Measurements from ENCODE around the gene ZNF236. TPM values are rescaled to one million over a fixed set of nuclear protein-coding genes. Genes with fewer than 3 reads are reported as not detected.
A peak's percentile ranks its signal among the peaks of the same experiment; 100 is the strongest.

The ZNF236 gene
- total and polyA plus RNA-seq, 2 donors (not counting 3 experiments of a cell fraction or from before 2014, with no cell fraction given) = 4.5 to 14.7 TPM

DNA sequence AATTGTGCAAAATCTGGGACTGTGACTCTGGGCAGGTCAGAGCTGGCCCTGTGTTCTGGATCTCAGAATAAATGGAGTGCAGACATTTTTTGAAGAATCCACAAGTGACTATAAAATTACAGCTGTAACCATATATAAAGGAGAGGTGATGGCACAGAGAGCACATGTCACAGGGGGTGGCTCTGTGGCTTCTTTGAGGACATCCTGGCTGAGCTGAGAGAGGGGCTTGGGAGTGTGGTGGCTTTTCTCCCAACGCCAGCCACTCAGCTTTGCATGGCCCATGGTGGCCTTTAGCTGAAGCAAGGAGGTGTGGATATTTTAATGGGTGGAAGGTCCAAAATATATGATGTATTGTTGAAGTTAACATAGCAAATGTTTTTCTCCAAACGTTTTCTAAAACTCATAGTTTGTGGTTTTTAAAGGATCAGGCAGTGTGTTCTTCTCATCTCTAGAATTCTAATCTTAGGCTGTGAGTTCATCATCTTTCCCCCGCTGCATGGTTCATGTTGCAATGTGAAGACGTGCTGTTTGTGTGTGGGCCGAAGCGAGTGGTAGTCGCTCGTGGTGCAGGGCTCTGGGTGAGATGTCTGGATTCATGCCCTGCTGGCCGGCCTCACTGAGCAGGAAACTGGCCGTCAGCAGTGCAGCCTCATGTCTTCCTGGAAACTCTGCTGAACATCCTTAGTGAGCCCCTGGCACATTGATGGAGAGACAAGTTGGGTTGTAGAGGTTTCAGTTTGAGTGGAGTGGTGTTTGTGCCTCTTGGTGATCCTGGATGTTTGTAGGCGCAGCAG, 109.9 kb downstream of the ZNF236 start:
- FAIRE-seq = no peak
- ChIA-PET CTCF (interaction anchor here (1.0 to 3.3 kb wide), 5 partner anchors 10 to 129 kb away, joined by 3 to 12 read pairs (median 4); no protein-coding TSS in a partner anchor), POLR2A (no interaction called here)
- Histone ChIP-seq H3K36me3 (ENCODE audit: control insufficient read depth in 2 of 2, extremely low read depth in 1 of 2, insufficient read depth in 2 of 2, low read length in 2 of 2) (peaks cover under 1 to 8% of the 10 kb centered on the region in 2 experiments), H2AFZ (ENCODE audit: low read depth, low read length) (no peak overlapping the region), H3K27ac (ENCODE audit: insufficient read depth, low read depth, low read length) (no peak overlapping the region), H3K9ac (replicated peaks; ENCODE audit: extremely low read depth, insufficient read depth, low read length) (no peak overlapping the region), H3K4me2 (ENCODE audit: insufficient read depth, low read length) (no peak overlapping the region), H3K9me3 (replicated peaks; ENCODE audit: control insufficient read depth, insufficient read depth, low read length) (no peaks in the 10 kb centered on the region), H3K4me1 (ENCODE audit: control insufficient read depth, extremely low read depth, insufficient read depth, low read length) (no peaks in the 10 kb centered on the region), H3K27me3 (ENCODE audit: control insufficient read depth in 2 of 2, insufficient read depth in 2 of 2, low read length in 2 of 2) (no peaks in the 10 kb centered on the region), H3K79me2 (ENCODE audit: control insufficient read depth, insufficient read depth, low read length) (no peaks in the 10 kb centered on the region), H3K9me1 (replicated peaks; ENCODE audit: control insufficient read depth, extremely low read depth, insufficient read depth, low read length) (no peaks in the 10 kb centered on the region), H4K20me1 (replicated peaks; ENCODE audit: control insufficient read depth, extremely low read depth, insufficient read depth, low read length) (no peaks in the 10 kb centered on the region), H3K4me3 (replicated peaks in 1 of 3; ENCODE audit: insufficient read depth in 1 of 3, low read depth in 1 of 3, low read length in 3 of 3) (no peak overlapping the region)
- dilution Hi-C loops (cut with MboI; ENCODE audit: extremely low pct_ligation_motif_present, low sequenced_read_pairs) (no loop called here), intact Hi-C loops (cut with micrococcal nuclease) (no loop called here)
- peak; percentile 8 for DNase-seq (ENCODE audit: low read depth, low spot score)
- no TSS peak for BruUV-seq (replicated peaks)
- no peak for TF ChIP-seq EZH2 (IDR thresholded peaks at IDR 0.05; ENCODE audit: borderline replicate concordance, low read depth, low read length, severe bottlenecking)
- TF ChIP-seq FOS (IDR thresholded peaks at IDR 0.05; ENCODE audit: borderline replicate concordance, insufficient read depth, low read length) = no peak
- no peak for TF ChIP-seq JUN (IDR thresholded peaks at IDR 0.05; ENCODE audit: borderline replicate concordance, insufficient read depth, insufficient read length, low read depth)
- TF ChIP-seq POLR2AphosphoS5 (IDR thresholded peaks at IDR 0.05; ENCODE audit: insufficient read depth, low read depth, low read length) = no peak
- TF ChIP-seq, protein P1, sequence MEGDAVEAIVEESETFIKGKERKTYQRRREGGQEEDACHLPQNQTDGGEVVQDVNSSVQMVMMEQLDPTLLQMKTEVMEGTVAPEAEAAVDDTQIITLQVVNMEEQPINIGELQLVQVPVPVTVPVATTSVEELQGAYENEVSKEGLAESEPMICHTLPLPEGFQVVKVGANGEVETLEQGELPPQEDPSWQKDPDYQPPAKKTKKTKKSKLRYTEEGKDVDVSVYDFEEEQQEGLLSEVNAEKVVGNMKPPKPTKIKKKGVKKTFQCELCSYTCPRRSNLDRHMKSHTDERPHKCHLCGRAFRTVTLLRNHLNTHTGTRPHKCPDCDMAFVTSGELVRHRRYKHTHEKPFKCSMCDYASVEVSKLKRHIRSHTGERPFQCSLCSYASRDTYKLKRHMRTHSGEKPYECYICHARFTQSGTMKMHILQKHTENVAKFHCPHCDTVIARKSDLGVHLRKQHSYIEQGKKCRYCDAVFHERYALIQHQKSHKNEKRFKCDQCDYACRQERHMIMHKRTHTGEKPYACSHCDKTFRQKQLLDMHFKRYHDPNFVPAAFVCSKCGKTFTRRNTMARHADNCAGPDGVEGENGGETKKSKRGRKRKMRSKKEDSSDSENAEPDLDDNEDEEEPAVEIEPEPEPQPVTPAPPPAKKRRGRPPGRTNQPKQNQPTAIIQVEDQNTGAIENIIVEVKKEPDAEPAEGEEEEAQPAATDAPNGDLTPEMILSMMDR (IDR thresholded peaks at IDR 0.05; ENCODE audit: extremely low read depth in 1 of 2, insufficient read depth in 1 of 2, low read depth in 1 of 2, low read length in 2 of 2) = no peak
- TF ChIP-seq GATA2 (IDR thresholded peaks at IDR 0.05; ENCODE audit: insufficient read depth, insufficient read length, low read depth, low read length) = no peak
- TF ChIP-seq, protein P2, sequence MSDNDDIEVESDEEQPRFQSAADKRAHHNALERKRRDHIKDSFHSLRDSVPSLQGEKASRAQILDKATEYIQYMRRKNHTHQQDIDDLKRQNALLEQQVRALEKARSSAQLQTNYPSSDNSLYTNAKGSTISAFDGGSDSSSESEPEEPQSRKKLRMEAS (IDR thresholded peaks at IDR 0.05; ENCODE audit: insufficient read depth, insufficient read length) = no peak
- TF ChIP-seq POLR2A (IDR thresholded peaks at IDR 0.05; ENCODE audit: low read depth, low read length) = no peak
- TF ChIP-seq MYC (IDR thresholded peaks at IDR 0.05; ENCODE audit: low read depth, low read length) = no peak

All from endothelial cell of umbilical vein (primary cell).